Bronchial epithelial cell (primary cell): ENCODE results near the gene ACAA2. TPM values are rescaled to one million over a fixed set of nuclear protein-coding genes. Genes with fewer than 3 reads are reported as not detected.

Source experiments
- DNase-seq: peaks from one replicate; pipeline ENCODE4 v3.0.0-alpha.2; 2010; ENCODE audit warnings: low read depth
- FAIRE-seq: peaks from 2 replicates; lab custom pipeline; 2011; peaks lifted over from hg19 to GRCh38; lab: Jason Lieb, UNC
- H3K27me3 ChIP-seq: 2 replicates; pipeline ENCODE4 v1.5.1; 2011; ENCODE audit warnings: low read length; ENCODE audit not compliant: control insufficient read depth, insufficient read depth
- H3K36me3 ChIP-seq: 2 replicates; pipeline ENCODE4 v1.5.1; 2011; ENCODE audit warnings: low read length; ENCODE audit not compliant: control insufficient read depth, insufficient read depth
- H3K4me3 ChIP-seq: 2 replicates; pipeline ENCODE4 v1.5.1; 2011; ENCODE audit warnings: mild to moderate bottlenecking, low read depth, low read length, control low read depth
- total RNA-seq: library from RNA; depleted of rRNA; stranded (reverse); fragments of >200 nt; gene quantifications from 2 replicates; pipeline ENCODE4 v1.2.1, GENCODE V29; 2014
- TF ChIP-seq, protein P1 (sequence below): IDR thresholded peaks from 2 replicates; pipeline ENCODE4 v1.5.1; 2011; ENCODE audit warnings: mild to moderate bottlenecking, moderate library complexity, low read length, control low read depth, inconsistent platforms; ENCODE audit not compliant: insufficient read depth, severe bottlenecking

ACAA2 gene, protein sequence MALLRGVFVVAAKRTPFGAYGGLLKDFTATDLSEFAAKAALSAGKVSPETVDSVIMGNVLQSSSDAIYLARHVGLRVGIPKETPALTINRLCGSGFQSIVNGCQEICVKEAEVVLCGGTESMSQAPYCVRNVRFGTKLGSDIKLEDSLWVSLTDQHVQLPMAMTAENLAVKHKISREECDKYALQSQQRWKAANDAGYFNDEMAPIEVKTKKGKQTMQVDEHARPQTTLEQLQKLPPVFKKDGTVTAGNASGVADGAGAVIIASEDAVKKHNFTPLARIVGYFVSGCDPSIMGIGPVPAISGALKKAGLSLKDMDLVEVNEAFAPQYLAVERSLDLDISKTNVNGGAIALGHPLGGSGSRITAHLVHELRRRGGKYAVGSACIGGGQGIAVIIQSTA
- total RNA-seq = 10.3 and 11.0 TPM in 2 replicates

DNA sequence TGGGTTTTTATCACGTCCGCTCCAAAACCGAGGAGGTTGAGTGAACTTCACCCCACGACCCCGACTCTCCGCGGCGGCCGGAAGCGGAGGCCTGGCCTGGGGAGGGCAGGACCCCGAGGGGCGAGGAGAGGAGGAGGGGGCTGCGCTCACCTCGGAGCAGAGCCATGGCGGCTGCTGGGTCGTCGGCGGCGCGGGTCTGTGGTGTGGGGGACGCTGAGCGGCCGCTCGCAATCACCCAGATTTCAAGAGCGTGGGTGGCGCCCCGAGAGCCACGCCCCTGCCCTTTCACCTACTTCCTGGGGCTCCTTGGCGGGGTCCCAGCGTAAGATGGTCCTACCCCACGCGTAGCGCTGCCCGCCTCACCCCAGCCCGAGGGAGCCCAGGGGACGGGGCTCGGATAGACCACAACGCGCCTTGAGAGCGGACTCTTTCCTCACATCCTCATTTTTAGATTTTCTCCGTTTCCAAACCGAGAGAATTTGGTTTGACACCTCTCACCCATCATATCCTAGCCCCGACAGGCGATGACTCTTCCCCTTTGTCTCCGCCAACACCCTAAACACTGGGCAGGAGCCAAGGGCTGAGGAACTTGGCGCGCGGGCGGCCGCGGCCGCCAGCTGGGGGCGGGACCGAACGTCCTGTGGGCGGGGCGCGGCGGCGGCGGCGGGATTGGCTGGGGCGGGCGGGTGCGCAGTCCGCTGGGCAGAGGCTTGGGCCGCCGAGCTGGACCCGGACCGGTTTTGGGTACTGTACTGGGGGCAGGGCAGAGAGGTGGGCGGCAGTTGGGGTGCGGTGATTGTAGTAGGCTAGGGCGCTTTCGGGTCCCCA, at the start of gene ACAA2:
Gene ACAA2 (minus strand): TSS at position 215 of the 828 bp plus-strand sequence. CDS start 49 bp downstream, at position 166.
- DNase-seq (peak; percentile 84), FAIRE-seq (no peak)
- H3K36me3 ChIP-seq = no peaks in the 10 kb centered on the region
- H3K4me3 ChIP-seq = peak within 1 kb of the TSS; percentile 92
- TF ChIP-seq, protein P1, sequence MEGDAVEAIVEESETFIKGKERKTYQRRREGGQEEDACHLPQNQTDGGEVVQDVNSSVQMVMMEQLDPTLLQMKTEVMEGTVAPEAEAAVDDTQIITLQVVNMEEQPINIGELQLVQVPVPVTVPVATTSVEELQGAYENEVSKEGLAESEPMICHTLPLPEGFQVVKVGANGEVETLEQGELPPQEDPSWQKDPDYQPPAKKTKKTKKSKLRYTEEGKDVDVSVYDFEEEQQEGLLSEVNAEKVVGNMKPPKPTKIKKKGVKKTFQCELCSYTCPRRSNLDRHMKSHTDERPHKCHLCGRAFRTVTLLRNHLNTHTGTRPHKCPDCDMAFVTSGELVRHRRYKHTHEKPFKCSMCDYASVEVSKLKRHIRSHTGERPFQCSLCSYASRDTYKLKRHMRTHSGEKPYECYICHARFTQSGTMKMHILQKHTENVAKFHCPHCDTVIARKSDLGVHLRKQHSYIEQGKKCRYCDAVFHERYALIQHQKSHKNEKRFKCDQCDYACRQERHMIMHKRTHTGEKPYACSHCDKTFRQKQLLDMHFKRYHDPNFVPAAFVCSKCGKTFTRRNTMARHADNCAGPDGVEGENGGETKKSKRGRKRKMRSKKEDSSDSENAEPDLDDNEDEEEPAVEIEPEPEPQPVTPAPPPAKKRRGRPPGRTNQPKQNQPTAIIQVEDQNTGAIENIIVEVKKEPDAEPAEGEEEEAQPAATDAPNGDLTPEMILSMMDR = no peak
- no peaks in the 10 kb centered on the region for H3K27me3 ChIP-seq

DNA sequence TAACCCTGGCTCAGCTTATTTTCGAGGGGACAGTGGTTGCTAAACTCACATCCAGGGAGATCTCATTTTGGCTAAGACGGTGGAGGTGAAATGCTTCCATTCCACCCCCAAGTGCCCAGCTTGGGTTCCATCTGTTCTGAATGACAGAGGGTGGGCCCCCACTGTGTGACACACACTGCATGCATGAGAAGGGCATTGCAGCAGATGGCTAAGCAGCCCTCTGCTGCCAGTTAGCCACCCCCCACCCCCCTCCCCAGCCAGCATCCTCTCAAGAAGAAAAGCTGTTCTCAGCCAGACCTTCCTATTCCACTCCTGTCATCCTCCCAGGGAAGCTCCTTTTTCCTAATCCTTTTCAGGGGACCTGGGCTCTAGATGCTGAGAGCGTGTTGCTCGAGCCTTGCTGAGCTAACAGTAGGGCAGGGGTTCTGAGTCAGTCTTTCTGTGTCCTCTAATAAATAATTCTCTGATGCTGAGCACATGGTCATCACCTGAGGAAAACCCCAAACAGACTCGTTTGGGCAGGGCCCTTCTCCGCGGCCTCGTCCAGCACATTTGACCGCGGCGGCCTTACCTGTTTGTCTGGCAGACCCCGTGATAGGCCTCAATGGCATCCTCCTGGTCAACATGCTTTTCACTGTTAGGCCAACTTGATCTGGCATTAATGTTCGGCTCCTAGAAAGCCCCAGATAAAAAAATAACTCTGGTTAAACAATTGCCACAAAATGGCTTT, 49.5 kb upstream of the ACAA2 start:
- TF ChIP-seq, protein P1 = no peak
- DNase-seq (no peak), FAIRE-seq (no peak)
- Histone ChIP-seq H3K4me3 (no peak overlapping the region), H3K36me3 (no peaks in the 10 kb centered on the region), H3K27me3 (no peaks in the 10 kb centered on the region)

DNA sequence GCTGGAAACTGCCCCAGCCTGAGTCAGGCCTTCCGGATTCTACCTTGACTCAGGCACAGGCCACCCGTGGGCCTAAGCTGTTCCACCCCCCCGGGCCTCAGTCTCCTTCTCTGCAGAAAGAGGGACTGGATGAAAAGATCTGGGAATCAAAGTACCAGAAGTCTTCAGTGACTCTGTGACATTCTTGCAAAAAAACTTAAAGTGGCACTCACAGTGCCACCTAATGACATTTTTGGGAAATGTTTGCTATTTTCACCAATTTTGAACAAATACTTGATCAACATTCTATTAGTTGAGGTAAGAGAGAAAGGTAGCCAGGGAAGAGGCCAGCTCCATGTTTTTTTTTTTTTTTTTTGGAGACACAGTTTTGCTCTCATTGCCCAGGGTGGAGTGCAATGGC, 48.3 kb upstream of the ACAA2 start:
- DNase-seq = no peak
- H3K27me3 ChIP-seq = no peaks in the 10 kb centered on the region
- no peak overlapping the region for H3K4me3 ChIP-seq
- H3K36me3 ChIP-seq = no peaks in the 10 kb centered on the region
- no peak for FAIRE-seq
- TF ChIP-seq, protein P1 = peak; percentile 16

DNA sequence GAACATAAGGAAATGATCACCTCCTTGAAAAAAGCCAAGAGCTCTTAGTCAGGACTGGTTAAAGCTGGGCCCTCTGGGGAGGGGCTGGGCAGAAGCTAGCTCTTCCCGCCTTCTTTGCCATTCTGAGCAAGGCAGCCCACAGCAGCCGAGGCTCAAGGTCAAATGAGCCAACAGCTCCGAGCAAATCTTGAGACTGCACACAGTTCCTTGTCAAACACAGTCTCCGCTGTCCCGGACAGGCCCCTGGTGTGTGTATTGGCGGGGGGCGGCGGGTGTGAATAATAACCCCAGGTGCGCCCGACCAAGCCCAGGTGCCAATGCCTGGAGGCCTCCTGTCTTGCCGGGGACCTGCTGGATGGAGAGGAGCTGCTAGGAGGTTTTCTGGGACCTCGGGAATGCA, 46.4 kb upstream of the ACAA2 start:
- DNase-seq (no peak), FAIRE-seq (no peak)
- Histone ChIP-seq H3K4me3 (no peak overlapping the region), H3K36me3 (no peaks in the 10 kb centered on the region), H3K27me3 (no peaks in the 10 kb centered on the region)
- TF ChIP-seq, protein P1 = no peak

DNA sequence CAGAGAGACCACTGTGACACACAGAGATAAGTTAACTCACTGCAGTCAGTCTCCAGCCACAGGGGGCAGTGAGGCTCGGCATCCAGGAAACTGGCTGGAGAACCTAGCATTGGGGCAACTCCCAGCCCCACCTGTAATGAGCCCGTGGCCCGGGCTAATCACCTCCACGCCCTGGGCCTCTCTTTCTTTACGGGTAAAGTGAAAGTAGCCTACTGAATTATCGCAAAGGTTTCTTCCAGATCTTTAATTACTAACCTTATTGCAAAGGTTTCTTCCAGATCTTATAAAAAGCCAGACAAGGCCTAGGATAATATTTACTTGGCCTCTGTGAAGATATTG, 45.7 kb upstream of the ACAA2 start:
- FAIRE-seq = no peak
- TF ChIP-seq, protein P1 = no peak
- Histone ChIP-seq H3K27me3 (no peaks in the 10 kb centered on the region), H3K4me3 (no peak overlapping the region), H3K36me3 (no peaks in the 10 kb centered on the region)
- DNase-seq = no peak
